ENCODE measurements around the gene MBOAT1.
"Not testable (repeated sequence)": the region's sequence is repeated elsewhere in the genome, so short reads cannot be mapped to it uniquely, and the experiment has no call there.

MBOAT1 gene

DNA sequence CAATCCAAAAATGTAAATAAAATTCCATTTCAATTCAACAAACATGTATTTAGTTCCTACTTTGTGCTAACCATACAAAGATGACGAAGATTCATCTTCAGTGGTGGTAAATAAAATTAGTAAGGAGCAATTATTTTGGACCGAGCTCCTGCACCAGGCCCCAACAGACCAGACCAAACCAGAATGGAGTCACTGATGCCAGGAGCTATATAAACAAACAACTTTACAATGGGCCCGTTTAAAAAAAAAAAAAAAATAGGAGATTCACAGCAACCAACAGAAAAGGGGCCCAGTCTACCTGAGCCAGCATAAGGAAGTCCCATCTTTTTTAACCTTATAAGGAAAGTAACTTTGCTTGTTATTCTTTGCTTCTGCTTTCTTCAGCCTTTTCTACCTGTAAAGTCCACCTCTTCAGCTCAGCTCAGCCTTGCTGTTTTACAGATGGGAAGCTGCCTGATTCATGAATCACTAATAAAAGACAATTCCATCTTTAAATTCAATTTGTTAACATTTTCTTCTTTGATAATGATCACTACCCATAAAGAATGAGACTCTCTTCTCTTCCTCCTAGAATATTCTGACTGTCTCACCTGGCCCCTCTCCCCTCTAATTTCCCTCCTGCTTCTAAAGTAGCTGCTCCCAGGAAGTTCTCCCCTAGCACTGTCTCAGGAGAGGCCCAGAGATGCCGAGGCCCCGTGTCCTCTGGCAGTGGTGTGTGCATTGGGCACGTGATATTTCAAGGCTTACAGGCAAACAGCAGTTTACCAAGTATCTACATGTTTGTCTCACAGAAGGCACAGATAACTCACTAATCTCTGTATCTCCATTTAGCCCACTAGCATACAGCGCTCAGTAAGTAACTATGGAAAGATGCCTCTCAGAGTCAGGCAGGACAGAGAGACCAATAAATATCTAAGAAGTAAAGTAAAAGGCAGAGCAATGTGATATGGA is 8.4 kb downstream of the MBOAT1 start:
- no peak for DNase-seq

DNA sequence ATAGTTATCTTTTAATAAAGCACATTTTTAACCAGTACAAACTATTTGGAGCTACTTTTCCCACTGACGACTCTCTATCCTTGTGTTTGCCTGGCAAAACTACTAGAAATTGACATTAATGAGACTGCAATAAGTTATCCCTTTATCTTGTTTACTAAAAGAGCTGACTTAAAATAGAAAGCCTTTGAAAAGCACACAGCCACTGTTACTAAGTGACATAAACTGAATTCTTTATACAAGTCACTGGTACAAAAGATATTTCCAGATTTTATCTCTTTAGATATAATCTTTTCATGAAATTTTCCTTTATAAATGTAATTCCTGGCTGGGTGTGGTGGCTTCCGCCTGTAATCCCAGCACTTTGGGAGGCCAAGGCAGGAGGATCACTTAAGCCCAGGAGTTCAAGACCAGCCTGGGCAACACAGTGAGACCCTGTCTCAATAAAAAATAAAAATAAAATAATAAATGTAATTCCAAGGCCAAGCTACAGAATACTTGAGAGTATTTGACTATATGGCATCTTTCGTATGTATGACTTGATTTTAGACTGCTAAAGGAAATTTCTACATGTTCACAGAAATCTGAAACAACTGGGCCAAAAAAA is 9.5 kb downstream of the MBOAT1 start:
- DNase-seq, result no peak

DNA sequence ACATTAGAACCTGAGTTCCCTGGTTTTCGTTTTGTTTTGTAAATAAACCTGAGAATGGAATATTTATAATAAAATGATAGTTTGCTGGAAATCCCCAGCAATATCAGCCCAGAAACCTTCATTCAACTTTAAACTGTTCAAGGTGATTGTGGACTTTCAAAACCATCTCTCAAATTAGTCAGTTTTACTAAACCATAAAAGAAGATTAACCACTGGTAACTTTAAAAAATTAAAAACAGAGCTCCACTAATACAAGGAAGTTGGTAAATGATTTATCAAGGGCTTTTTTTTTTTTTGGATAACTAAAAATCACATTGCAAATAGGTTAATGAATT is 10.0 kb downstream of the MBOAT1 start:
- no peak for DNase-seq

DNA sequence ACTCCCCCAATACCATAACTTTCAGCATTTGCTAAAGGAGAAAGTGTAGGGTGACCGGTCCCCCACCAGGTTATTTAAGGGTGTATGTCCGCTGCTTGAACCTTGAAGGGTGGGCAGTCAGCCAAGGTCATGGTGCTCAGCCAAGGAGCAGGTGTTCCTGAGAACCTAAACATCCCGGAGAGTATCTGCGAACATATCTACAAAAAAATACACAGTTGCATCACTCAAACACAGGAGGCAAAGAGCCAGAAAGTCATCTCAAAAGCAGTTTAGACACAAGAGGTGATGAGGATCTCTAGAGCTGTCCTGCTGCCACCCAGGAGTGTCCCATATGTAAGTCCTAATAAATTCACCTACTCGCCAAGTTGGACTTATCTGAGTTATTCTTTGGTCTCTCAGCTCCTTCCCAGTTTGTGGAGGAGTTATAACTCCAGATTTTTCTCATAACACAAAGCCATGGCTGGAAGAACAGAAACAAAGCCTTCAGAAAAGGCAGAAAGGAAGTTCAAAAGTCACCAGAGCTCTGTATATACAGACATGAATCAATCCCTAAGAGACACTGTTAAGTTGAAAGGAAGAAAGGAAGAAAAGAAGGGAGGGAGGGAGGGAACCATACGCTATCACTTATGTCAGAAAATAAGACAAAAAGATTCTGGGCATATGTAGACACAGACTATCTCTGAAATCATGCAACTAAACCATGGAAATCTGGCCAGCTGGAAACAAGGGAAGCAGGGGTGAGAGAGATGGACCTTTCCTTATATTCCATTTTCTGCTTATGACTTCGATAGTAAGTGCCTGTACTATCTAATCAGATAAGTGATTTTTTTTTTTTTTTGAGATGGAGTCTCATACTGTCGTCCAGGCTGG is 11.3 kb downstream of the MBOAT1 start:
- no peak for DNase-seq

DNA sequence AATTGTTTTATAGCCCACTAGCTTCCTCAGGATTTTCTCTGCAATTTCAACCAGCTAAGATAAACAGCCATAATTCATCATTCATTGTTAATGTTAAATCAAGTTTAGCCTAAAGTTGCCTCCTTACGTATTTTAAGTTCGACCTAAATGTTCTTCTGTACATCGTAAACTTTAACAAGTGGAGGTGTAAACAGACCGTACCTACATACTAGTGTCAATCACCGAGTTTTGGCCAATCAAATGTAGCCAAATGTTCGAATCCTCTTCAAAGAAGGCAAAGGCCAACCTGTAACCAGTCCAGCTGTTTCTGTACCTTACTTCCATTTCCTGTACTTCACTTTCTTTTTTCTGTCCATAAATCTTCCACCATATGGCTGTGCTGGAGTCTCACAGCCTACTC is 13.5 kb downstream of the MBOAT1 start:
- DNase-seq, result no peak

DNA sequence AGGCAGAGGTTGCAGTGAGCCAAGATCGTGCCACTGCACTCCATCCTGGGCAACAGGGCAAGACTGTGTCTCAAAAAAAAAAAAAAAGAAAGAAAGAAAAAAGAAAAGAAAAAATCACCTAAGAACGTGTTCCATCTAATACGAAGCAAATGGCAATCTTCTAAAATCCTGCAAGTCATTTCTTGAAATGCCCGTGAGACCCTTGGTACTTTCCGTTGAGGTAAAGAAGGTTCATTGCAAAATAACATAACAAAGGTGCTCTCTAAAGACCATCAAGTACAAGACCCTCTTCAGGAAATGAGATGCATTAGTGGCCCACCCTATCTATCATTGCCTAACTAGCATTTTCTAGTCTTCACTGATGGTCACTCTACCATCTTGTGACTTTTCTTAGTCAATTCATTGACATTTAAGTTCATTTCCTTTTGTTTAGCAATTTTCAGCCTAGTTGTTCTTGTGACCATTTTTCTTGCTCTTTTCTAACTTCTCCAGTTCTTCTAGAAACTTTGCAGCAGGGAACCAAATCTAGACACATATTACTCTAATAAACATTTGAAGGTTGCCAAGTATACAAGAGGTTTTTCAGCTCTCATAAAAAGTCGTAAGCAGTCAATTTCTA is 14.0 kb downstream of the MBOAT1 start:
- DNase-seq, result no peak

DNA sequence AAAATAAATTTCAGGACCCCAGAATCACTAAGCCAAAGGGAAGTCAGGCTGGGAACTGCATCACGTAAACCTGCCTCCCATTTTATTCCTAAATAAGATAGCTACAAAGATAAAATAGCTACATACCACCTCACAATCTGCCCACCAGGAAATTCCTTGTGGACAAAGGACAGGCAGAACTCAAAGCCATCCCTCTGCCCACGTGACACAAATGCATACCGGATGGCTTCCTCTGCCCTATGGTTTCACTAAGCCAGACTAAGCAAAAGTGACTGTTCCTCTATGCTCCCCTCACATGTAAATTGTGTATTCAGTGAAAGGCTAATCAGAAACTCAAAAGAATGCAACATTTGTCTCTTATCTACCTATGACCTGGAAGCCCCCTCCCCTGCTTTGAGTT is 15.0 kb downstream of the MBOAT1 start:
- DNase-seq, result no peak

DNA sequence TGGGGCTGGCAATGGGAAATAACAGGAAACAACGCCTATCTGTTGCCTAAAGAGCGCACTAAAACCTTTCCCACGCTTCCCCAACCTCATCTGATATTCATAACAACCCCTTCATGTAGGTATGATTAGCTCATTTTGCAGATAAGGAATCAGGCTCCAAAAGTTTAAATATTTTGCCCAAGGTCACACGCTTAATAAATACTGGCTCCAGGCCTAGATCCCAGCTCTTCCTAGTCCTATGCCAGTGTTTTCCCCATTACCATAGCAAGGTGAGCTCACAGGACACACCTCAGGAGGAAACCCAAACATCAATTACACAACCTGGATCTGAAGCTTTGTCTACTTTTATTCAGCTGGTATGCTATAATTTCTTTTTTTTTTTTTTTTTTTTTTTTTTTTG is 19.6 kb downstream of the MBOAT1 start:
- DNase-seq, result no peak

DNA sequence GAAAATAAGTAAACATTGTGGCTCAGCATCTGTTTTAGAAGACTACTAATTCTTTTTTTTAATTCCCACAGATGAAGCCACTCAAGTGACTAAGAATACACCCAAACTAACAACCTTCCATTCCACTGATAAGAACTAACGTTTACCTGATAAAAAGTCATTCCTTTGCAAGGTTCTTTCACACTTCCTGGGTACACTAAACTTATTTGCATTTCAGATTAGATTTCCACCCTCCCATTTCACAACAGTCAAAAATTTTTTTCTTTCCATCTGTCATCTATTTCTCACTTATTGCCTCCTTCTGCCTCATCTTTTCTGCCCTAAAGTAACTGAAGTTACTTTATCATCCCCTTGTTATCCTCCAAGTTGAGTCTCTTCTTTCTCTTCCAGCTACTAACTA is 20.3 kb downstream of the MBOAT1 start:
- no peak for DNase-seq

DNA sequence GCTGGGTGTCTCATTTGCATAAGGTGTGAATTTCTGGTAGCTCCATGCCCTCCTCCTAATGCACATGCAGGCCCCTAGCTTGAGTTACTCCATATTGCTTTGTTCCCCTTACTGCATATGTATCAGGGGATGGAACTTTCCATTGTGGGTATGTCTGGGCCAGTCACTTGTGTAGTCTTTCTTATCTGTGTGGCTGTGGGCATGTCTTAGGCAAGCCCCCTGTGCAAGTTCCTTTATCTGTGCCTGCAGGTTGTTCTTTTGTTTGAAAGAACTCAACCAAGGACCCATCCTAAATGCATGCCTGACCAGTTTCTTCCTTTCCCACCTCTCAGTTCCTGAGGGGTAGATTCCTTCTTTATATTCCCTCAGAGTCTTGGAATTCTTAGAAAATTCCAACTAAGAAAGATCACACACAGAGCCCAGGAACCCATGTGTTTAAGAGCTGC is 23.6 kb downstream of the MBOAT1 start:
- no peak for DNase-seq

DNA sequence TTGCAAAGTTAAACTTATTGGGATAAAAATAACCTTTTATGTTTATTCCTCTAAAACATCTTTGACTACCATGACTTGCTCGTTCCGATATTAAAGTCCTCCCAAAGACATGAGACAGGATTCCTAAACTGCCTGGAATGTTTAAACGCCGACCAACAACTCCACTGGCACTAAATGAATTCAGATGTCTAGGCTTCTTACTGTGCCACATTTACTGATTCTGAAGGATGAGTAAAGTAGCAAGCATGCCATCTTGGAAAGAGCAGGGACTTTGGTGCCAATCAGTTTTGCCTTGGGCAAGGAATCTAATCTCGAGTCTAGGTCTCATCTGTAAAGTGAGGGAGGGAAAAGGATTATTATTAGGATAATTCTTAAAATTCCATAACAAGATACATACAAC is 25.3 kb downstream of the MBOAT1 start:
- DNase-seq, result no peak

DNA sequence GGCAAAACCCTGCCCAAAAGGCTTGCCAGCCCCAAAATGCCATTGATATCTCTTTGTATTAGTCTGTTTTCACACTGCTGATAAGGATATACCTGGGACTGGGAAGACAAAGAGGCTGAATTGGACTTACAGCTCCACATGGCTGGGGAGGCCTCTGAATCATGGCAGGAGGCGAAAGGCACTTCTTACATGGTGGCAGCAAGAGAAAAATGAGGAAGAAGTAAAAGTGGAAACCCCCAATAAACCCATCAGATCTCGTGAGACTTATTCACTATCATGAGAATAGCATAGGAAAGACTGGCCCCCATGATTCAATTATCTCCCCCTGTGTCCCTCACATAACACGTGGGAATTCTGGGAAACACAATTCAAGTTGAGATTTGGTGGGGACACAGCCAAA is 28.6 kb downstream of the MBOAT1 start:
- DNase-seq, result no peak

DNA sequence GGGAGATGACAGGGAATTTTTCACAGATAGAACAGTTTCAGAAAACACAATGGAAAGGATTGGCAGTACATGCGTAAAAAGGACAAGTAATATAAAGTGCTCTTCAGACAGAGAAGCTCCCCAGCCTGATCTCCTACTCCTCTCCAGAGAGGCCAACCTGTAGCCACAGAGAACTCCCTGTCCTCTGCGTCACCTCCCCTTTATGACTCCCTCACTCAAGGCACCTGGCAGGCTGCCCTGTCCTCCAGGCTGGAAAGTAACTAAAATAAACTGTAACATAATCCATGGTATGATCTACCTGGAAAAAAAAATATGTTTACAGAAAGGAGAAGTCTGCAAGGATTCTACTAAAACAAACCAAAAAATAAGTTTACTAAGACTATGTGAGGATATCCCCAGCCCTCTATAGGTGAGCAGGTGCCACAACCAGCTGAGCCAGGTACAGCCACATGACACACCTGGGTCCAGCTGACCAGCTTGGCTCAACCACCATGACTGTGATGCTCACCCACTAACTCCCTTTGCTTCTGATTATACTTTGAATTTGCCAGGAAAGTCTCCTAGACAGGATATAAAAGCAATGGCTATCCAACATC is 29.2 kb downstream of the MBOAT1 start:
- no peak for DNase-seq

DNA sequence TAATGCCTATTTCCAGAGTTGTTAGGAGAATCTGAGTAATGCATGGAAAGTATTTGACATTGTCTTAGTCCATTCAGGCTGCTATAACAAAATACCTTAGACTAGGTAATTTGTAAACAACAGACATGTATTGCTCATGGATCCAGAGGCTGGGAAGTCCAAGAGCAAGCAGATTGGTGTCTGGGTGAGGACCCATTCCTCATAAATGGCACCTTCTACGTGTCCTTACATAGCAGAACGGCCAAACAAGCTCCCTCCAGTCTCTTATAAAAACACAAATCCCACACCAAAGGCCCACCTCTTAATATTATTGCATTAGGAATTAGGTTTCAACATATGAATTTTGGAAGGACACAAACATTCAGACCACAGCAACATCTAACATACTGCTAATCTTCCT is 30.2 kb downstream of the MBOAT1 start:
- no peak for DNase-seq

DNA sequence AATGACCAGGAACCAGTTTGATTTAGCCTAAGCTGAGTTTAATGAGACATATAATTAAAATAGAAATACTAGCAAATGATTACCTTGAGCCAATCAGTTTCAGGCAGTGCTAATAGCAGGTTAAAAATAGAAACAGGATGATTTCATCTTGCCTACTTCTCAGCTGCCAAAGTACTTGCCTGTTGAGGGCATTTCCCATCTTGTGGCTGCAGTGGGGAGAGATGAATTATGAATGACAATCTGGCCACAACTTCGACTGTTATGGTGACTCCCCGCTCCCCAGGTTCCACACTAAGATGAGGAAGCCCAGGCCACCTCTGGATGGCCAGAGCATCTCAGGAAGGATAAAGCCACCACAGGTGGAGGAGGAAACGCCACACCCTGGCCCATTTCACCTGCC is 31.3 kb downstream of the MBOAT1 start:
- no peak for DNase-seq

DNA sequence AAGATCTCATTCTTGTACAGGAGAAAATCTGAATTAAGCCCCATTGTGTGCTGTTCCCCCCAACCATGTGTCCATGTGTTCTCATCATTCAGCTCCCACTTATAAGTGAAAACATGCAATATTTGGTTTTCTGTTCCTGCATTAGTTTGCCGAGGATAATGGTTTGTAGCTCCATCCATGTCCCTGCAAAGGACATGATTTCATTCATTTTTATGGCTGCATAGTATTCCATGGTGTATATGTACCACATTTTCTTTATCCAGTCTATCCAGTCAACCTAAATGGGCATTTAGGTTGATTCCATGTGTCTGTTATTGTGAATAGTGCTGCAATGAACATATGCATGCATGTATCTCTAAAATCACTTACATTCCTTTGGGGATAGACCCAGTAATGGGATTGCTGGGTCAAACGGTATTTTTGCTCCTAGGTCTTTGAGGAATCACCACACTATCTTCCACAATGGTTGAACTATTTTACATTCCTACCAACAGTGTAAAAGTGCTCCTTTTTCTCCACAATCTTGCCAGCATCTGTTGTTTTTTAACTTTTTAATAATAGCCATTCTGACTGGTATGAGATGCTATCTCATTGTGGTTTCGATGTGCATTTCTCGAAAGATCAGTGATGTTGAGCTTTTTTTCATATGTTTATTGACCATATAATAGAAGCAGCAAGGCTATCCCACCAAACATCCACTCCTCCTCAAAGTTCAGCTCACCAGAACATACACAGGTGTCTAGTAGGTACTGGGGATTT is 32.8 kb downstream of the MBOAT1 start:
- not testable (repeated sequence) for DNase-seq

DNA sequence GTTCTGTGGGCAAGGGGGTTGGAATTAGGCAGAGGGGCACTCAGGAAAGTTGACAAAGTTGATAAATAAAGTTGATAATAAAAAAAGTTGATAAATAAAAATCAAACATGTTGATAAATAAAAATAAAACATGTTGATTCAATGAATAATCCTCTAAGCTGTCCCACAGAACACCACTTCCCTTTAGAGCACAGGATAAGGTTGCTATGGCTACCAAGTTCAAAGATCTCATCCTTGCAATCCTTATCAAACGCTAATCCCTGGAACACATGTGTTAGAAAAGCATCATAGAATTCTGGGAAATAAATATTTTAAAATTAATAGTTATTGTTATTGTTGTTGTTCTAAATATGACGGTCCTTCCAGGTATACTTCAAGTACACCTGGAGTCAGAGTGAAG is 33.9 kb downstream of the MBOAT1 start:
- no peak for DNase-seq

DNA sequence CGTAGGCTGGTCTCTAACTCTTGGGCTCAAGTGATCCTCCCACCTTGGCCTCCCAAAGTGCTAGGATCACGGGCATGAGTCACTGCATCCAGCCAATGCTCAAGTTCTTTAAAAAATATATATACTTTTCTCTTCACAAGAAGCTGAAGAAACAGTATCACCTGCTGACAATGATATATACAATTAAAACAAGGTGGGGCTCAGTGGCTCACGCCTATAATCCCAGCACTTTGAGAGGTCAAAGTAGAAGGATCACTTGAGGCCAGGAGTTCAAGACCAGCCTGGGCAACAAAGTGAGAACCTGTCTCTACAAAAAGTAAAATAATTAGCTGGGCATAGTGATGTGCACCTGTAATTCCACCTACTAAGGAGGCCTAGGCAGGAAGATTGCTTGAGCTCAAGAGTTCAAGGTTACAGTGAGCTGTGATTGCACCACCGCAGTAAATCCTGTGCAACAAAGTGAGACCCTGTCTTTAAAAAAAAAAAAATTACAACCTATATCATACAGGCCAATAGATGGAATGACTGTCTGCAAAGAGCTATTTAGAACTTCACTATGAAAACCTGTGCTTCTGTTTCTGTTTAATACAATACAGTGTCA is 36.4 kb downstream of the MBOAT1 start:
- no peak for DNase-seq

DNA sequence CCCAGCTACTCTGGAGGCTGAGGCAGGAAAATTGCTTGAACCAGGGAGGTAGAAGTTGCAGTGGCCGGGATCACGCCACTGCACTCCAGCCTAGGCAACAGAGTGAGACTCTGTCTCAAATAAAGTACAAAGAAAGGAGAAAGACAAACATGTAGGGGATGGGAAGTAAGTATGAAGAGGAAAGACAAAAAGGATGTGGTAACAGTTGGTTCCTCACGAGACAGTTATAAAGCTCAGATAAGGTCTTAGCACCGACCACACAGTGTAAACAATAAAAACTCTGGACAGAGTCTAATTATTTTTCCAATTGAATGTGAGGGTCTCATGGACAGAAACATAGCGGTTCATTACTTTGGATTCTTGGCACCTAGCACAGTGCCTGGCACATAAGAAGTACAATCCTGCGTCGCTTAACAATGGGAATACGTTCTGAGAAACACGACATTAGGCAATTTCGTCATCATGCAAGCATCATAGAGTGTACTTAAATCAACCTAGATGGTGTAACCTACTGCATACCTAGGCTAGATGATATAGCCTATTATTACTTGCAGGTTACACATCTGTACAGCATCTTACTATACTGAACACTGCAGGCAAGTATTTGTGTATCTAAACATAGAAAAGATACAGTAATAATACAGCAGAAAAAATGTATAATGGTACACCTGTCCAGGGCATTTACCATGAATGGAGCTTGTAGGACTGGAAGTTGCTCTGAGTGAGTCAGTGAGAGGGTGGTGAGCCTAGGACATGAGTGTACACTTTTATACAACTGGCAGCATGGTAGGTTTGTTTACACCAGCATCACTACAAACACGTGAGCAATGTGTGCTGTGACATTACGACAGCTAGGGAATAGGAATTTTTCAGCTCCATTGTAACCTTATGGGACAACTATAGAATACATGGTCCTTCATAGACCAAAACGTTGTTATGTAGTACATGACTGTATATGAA is 38.2 kb downstream of the MBOAT1 start:
- no peak for DNase-seq
